DLD1 (cell line): Measurements from ENCODE around the gene SFT2D3.
"Not testable (repeated sequence)": the region's sequence is repeated elsewhere in the genome, so short reads cannot be mapped to it uniquely, and the experiment has no call there.

Experiments used
- in situ Hi-C: cut with HindIII; loops from 2 replicates; pipeline ENCODE4 v1.10.0; 2017; ENCODE audit warnings: low sequenced_read_pairs

The SFT2D3 gene

GRCh38 chr2:127737892-127738291 is 36.6 kb downstream of the SFT2D3 start:
- in situ Hi-C loops = no loop called here

GRCh38 chr2:127739800-127740199 is 38.5 kb downstream of the SFT2D3 start:
- in situ Hi-C loops = no loop called here

- in situ Hi-C loops = no loop called here
Measured at GRCh38 chr2:127740665-127741288, 39.5 kb downstream of the SFT2D3 start.

GRCh38 chr2:127743477-127744026 is 42.3 kb downstream of the SFT2D3 start:
- in situ Hi-C loops = no loop called here

- in situ Hi-C loops = no loop called here
Measured at GRCh38 chr2:127747621-127748020, 46.3 kb downstream of the SFT2D3 start.

- in situ Hi-C loops = not testable (repeated sequence)
Measured at GRCh38 chr2:127749537-127749936, 48.2 kb downstream of the SFT2D3 start.

GRCh38 chr2:127753374-127753773 is 52.1 kb downstream of the SFT2D3 start:
- in situ Hi-C loops = no loop called here

- in situ Hi-C loops = no loop called here
Measured at GRCh38 chr2:127754186-127754585, 52.9 kb downstream of the SFT2D3 start.
